Stimulated activated CD4-positive, alpha-beta T cell treated with anti-CD3 and anti-CD28 coated beads, Interleukin-15, amount 100 ng/mL, for 24 hours (primary cell): ENCODE data around the gene DPH7.
A peak's percentile ranks its signal among the peaks of the same experiment; 100 is the strongest.
"Not testable (repeated sequence)": the region's sequence is repeated elsewhere in the genome, so short reads cannot be mapped to it uniquely, and the experiment has no call there.

Experiments used
- DNase-seq: peaks from one replicate; pipeline ENCODE4 v3.0.0-alpha.2; 2020

DPH7 gene

DNA sequence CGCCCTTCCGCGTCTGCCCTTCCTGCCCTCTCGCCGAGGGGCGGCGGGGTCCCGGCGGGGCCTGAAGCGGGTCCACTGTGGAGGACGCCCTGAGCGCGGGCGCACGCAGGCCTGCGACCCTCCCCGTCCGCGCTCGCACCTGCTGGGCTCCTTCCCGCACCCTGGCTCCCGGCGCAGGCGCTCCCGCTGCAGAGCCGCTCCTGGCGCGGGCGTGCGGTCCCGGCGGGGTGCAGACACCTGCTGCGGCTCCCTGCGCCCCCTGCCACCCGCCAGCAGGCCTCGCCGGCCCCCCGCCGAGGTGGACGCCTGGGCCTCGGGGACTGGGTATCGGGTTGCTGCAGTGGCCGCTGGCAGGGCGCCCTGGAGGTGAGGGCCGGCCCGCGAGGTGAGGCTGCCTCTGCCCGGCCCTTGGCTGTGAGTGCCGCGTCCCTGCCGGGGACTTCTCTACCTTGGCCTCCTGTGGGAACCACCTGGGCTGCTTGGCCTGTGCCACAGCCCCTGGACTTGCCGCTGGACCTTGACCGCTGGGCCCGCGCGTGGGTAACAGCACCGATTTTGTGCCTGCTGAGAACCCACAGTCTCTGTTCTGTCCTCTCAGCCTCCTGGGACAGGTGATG, 27.4 kb upstream of the DPH7 start:
- DNase-seq: peak; percentile 47

DNA sequence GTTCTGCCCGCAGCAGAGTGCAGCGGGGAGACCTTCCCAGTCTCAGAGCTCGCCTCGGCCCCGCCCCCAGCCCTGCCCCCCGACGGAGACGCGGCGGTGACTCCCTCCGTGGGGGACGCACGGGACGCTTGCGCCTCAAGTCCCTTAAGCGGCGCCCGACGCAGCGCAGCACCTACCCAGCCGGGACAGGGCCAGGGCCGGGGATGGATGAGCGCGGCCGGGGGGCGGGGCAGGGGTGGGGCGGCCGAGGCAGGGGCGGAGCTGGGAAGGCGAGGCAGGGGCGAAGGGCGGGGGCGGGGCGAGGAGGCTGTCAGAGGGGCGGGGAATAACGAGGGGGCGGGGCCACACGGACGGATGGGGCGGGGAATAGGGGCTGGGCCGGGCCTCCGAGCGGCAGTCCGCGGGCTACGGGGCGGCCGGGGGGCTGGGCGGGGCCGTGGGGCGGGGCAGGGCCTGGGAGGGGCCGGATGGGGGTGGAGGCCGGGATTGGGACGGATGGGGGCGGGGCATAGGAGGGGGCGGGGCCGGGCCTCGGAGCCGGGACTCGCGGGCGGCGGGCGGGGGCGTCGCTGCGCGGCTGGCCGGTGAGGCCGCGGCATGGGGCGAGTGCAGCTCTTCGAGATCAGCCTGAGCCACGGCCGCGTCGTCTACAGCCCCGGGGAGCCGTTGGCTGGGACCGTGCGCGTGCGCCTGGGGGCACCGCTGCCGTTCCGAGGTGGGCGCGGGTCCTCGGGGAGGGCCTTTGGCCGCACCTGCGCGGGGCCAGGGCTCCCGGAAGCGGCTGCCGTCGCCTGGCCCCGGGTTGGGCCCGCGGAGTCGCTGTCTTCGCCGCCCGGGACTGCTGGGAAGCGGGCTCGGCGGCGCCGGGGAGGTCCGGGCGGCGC, 26.6 kb upstream of the DPH7 start, which contains the start of gene ARRDC1:
TSS of gene ARRDC1 (plus strand) at position 566 of the 884 bp plus-strand sequence. CDS start at position 598, 32 bp downstream.
- DNase-seq: peak; percentile 94

DNA sequence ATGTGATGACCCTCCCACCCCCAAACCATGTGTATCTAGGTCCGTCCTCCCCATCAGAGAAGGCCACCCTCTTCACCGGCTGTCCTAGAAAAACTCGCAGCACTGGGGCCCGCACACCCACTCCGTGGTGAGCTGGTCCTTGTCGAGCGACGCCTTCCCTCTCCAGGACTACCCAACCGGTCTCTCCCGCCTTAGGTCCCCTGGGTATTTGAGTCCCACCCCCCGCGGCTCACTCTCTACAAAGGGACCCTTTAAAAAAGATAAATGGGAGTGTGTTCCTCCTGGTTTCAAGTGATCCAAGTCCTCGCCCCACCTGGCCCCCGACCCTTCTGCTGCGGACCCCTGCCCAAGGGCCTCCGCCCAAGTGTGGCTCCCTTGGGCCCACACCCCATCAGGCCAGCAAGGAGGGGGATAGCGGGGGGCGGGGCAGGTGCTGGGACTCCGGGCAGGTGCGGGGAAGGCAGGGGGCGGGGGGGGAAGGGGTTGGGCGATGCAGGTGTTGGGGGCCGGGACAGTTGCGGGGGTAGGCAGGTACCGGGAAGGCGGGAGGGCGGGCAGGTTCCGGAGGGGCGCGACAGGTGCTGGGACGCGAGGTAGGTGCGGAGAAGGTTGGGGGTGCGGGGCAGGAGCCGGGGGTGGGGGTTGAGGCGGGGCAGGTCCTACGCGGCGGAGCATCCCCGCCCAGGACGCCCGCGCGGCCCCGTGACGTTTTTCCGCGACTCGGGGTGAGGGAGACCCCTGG, 25.8 kb upstream of the DPH7 start:
- no peak for DNase-seq

DNA sequence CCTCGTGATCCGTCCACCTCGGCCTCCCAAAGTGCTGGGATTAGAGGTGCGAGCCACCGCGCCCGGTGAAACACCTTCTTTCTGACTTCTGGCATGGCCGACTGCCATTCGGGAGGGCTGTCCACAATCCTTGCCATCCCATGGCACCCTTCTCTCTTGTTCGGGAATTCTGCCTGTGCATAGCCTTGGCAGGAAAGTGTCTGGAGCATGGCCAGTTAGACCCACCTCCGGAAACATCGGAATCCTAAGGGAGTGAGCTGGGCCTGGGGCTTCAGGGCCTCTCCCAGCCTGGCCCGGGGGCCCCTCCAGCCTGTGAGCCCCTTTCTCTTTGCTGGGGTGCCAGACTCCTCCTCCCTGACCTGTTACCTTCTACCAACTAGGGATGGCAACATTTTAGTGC, 25.2 kb upstream of the DPH7 start:
- no peak for DNase-seq

DNA sequence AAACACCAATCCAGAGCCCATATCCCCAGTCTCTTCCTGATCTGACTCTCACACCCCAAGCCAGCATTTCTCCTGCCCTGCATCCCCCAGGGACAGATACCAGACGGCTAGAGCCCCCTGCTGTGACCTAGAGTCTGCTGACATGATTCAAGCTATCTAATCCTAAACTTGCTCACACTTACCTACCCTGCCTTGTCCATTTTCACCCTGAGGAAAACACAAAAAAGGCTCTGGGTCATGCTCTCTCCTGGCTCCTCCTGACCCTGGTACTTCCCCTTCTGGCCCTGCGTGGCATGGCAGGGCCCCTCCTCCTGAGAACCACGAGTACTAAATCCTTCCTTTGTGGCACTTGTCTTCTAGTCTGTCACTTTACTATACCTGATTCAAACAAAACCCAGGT, 23.9 kb upstream of the DPH7 start:
- no peak for DNase-seq

DNA sequence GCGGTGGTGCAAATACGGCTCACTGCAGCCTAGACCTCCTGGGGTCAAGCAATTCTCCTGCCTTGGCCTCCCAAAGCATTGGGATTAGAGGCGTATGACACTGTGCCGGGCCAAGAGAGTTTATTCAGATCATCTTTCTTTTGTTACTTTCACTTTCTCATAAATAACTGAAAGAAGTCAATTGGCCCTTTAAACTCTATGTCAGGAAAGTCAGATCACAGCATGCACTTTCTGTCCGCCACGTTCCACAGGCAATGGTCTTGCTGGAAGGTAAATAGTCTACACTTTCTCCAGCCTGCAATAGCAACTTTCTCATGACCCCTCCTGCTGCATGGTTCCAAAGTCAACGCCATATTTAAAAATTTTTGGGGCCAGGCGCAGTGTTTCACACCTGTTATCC, 20.2 kb upstream of the DPH7 start:
- DNase-seq: no peak

DNA sequence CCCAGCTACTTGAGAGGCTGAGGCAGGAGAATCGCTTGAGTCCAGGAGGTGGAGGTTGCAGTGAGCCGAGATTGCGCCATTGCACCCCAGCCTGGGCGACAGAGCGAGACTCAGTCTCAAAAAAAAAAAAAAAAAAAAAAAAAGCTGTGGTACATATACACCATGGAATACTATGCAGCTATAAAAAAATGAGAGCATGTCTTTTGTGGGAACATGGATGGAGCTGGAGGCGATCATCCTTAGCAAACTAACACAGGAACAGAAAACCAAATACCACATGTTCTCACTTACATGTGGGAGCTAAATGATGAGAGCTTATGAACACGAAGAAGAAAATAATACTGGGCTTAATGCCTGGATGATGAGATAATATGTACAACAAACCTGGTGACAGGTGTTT, 17.9 kb upstream of the DPH7 start:
- DNase-seq: not testable (repeated sequence)

DNA sequence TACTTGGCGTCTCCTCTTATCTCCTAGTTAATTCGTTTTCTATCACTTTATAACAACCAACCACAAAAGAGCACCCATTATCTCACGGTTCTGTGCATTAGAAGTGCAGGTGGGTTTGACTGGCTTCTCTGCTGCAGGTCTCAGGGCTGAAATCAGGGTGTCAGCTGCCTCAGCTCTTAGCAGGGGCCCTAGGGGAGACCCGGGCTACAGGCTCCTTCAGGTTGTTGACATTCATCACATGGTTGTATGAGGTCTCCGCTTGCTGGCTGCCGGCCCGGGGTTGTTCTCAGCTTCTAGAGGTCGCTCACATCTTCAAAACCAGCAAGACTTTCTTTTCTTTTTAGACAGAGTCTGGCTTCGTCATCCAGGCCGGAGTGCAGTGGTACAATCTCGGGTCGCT, 14.5 kb upstream of the DPH7 start:
- no peak for DNase-seq

DNA sequence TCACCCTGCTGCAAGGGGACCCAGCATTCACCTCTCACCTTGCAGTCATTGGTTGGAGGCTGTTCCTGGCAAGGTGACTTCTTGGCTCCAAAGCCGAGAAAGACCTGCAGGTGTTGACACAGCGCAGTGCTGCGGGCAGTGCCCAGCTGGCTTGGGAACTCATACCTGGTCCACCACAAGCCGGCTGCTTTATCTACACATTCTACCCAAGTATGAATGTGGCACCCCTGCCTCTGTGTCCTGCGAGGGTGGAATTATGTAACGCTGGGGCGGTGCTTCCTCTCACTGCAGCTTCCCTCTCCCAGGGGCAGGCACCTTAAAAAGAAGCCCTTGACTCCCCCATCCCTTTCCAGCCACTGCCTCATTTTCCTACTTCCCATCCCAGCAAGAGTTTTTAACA, 14.0 kb upstream of the DPH7 start:
- no peak for DNase-seq

DNA sequence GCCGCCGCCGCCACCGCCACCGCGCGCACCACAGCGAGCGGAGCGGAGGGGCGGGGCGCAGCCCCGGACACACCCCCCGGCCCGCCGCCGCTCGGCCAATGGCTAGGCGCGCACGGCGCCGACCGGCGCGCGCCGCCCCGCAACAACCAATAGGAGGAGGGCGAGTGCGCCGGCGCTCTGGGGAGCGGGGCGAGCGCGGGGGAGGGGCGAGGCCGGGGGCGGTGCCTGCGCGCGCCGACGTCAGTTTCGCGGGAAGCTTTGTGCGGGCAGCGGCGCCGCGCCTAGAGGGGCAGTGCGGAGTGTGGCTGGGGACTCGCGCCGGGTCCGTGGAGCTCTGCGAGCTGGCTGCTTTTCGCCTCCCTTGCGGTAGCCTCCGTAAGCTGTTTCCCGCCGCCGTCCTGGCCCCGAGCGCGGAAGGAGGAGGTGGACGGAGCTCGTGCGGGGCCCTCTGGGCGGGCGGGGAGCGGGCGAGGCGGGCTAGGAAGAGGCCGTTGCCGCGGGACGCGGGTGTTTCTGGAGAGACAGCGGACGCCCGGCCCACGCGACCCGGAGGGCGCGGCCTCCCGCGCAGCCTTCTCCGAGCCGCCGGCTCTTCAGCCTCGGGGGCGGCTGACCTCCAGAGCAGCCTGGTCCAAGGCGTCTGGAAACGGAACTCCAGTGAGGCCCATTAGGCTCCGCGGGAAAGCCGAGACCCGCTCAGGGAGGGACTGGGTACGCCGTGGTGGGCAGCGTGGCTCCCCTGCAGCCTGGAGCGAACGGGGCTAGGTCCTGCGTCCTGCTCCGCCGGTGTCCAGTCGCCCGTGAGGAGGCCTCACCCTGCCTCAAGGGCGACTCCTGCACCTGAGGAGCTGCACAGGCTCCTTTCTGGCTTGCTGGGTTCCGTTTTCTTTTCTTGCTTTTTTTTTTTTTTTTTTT, 12.0 kb upstream of the DPH7 start, which contains the start of gene ZMYND19:
TSS of gene ZMYND19 (minus strand) at position 44 of the 915 bp plus-strand sequence. CDS start 249 bp downstream, outside the sequence.
- DNase-seq: peak; percentile 91

DNA sequence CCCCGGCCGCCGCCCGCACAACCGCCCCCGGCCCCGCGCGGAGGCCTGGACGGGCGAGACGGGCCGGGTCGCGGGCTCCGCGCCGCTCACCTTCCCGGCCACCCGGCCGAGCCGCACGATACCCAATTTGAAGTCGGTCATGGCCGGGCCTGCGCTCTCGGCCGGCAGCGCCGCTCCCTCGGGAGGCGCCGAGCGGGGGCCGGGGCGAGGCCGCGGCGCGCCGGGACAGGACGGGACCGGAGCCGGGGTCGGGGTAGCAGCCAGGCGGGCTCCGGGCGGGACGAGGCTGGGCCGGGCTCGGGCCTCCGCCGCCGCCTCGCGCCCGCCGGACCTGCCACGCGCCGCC, 11.4 kb upstream of the DPH7 start:
- no peak for DNase-seq

DNA sequence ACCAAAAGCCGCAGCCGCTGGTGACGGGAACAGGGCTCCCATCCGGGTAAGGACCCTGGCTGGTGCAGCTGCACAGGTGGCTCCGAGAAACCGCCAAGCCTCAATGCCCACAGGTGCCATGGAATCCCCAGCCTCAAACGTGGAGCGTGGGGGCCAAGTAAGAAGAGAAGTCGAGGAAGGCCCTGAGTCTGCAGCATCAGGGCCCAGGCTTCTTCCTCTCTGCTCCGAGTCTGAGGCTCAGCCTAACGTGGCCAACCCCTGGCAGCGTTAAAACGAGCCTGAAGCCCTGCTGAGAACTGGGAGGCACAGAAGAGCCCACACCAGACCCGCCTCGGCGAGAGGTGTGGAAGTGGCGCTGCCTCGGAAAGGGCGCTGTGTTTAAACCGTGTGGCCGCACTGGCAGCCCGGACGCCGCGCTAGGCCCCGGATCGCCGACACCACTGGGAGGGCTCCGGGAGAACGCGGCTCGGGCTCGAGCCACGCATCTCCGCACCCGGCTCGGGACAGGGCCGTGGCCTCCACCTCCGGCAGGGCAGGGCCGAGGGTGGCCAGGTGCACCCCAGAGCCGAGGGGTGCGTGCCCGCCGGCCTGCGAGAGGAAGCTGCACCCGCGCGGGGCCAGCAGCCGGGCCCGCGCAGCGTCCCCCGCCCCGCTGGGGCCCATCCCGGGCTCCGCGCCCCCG, 10.9 kb upstream of the DPH7 start:
- DNase-seq: peak; percentile 32

DNA sequence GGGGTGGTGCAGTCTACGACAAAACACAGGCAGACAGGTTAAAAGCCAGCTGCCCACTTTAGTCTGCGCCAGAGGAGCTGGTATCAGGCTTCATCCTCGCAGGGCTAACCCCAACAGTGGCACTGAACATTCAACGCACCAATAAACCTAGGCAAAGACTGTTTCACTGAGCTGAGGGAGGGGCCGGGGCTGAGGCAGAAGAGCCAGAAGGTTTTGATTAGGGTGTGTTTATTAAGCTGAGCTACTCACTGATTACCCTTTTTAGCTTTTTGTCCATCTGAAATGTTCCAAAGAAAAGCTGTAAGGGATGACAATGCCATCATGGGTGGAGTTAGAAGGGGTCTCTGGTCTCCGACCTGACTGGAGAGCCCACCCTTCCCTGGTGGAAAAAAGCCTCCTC, 10.2 kb upstream of the DPH7 start:
- DNase-seq: no peak

DNA sequence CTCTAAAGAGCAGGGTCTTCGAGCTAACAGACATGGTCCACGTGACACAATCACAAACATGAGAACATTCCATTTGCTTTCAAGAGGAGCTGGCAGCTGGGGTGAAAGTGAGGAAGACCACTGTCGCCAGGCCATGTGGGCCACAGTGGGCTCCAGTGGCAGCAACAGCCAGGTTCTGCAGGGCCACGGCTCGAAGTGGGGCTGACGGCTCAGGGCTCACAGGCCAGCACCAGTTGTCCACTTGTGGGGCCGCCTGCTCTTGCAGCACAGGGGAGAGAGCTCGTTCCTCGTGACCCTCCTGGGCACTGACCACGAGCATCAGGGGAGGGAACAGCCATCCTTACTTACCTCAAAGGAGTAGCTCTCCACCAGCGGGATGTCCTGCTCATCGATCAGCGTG, 9.6 kb upstream of the DPH7 start:
- no peak for DNase-seq

DNA sequence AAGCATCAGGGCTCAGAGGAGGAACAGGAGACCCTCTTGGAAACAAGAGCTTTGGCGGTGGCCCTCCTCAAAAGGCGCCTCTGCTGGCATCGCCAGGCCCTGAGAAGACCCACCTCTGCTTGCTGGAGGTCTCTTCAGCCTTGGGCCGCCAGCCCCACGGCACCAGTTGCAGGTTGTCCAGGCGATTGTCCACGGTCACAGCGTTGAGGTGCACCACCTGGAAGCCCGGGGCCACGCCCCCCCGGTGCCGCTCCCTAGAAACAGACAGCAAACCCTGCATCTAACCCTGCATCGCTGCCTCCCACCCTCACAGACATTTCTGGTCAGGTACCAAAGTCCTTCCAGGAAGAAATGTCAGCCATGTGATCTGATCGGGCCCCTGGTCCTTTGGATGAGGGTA, 8.1 kb upstream of the DPH7 start:
- DNase-seq: no peak

DNA sequence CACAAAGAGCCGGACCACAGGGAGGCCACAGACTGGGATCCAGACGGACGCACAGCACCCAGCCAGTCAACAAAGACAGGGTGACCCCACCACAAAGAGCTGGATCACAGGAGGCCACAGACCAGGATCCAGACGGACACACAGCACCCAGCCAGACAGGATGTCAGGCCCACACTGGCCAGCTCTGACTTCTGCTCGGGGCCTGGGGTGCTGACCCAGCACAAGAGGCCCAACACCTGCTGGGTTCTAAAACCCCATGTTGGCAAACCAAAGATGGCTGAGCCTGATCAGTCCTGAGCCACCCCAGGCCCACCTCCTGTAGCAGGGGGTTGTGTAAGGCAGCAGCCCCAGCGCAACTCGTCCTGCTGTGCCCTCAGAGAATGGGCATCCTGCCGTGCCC, 5.2 kb upstream of the DPH7 start:
- no peak for DNase-seq

DNA sequence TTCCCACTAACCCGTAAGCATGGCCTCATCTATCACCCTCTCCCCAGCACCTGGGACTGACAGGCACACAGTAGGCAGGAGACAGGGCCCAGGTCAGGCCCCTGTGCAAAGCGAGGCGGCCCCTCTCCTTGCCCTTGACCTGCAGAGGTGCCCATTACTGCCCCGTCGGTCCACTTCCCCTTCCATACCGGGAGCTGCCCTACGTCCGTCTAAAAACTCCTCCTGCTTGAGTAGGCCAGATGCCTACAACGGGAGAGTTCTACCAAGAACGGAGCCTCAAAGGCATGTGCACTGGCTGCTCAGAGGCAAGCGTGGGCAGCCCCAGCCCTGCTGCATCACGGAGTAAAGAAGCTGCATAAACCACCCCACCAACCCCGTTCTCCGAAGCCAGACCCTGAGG, 4.6 kb upstream of the DPH7 start:
- DNase-seq: no peak

DNA sequence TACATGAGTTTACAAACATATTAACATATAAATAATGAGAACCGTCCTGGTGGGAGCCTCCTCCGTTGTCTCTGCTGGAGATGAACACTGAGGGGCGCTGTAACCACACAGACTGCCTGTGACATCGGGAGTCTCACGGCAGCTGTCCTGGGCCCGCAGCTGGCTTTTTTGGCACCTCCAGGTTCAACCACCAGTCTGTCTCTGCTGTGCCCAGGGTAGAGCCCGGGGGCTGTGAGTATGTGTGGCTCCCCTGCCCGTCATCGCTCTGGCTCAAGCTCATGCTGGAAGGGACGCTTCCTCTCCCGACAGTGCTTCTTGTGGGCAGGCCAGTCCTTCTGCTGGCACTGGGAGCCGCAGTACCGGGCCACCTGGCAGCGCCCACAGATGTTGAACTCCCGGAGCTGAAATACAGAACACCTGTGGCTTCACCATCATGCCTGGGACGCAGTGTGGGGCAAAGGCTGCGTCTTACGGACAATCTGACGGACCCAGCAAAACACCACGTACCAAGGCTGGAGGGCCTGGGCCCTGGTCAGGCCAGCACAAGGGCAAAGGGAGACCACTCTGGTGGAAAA, 3.6 kb upstream of the DPH7 start:
- peak; percentile 32 for DNase-seq

DNA sequence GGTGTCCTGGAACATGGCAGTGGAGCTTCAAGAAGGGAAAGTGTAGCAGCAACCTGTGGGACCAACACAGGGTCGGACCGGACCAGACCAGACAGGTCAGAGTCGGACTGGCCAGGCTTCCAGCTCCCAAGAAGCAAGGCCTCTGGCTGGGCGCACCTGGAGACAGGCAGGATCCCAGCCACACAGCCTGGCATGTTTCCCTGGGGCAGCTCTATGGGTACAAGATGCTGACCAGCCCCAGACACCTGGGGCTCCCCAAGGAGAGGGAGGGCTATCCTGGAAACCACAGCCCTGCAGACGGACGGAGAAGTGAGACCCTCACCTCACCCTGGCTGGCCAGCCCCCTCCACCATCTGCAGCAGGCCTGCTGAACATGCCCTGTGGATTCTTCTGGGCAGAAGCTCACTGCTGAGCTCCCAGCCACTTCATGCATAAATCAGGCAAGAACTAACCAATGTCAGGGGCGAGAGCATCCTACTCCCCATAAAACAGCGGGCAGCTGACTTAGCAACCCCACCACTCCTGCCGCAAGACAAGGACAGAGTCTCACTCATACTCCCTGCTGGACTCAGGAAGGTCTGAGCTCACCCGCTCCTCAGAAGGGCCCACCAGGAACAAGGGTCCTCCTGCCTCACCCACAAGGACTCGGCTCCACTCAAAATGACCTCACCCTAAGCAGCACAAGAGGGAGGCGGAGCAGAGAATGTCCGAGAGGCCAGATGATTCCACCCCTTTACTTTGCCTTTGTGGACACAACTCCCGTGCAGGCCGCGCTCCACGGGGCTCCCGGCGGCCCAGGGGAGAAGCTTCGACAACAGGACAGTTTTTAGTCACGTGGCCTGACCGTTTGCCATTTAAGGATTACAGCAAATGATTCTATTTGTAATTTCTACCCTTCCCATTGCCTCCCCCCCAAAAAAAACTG, 2.9 kb upstream of the DPH7 start:
- DNase-seq: no peak

DNA sequence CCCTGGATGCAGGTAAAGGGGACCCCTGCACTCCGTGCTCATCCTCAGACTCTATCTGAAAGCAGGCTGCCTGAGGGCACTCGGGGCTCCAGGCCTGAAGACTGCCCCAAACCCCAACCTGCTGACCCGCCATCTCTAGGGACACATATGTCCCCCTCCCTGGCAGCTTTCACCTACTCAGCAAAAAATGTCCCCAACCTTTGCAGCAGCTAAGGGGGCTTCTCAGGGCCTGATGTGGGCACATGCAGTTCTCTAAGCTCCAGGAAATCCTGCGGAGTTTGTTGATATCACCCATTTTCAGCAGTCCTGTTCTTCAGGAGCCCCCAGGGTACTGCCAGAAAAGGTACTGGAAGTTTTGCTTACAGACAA, 2.2 kb upstream of the DPH7 start:
- no peak for DNase-seq
